Measurements from ENCODE around the gene GJB1.

- TF ChIP-seq CTCF (conservative IDR thresholded peaks at IDR 0.05; ENCODE audit: low read depth in 2 of 2) (no peak), CREB1 (CRISPR knock-in tag; IDR thresholded peaks at IDR 0.05; ENCODE audit: low read depth) (no peak), NANOG (IDR thresholded peaks at IDR 0.05; ENCODE audit: borderline replicate concordance) (no peak), EZH2phosphoT487 (IDR thresholded peaks at IDR 0.05; ENCODE audit: unreplicated experiment) (no peak)
Measured at GRCh38 chrX:71195964-71196649, 26.9 kb upstream of the GJB1 start.
